IMR-90 (cell line): ENCODE data around the gene MGA. TPM values are rescaled to one million over a fixed set of nuclear protein-coding genes. Genes with fewer than 3 reads are reported as not detected.

Experiments used
- ATAC-seq: fragments of 200-7000 bp; cut with Tn5 transposase; 2 replicates; pipeline ENCODE4 v1.9.1; 2020; ENCODE audit warnings: low read depth, mild to moderate bottlenecking, moderate library complexity
- BruUV-seq: library from RNA; stranded (reverse); fragments of 400-500 nt; replicated peaks from 2 replicates; lab custom pipeline; 2021; lab: Mats Ljungman, UMichigan
- CTCF ChIA-PET: fragments of 300-600 bp; formaldehyde crosslinking; extraction: SDS; loops from one replicate; lab custom pipeline; 2021; ENCODE audit warnings: antibody characterized with exemption; lab: Yijun Ruan, JAX
- POLR2A ChIA-PET: fragments of 300-600 bp; sonication (Branson Sonifier 250); formaldehyde crosslinking; loops from one replicate; lab custom pipeline; 2022; ENCODE audit warnings: antibody characterized with exemption; ENCODE audit not compliant: unreplicated experiment; lab: Charles Lee
- DNase-seq: peaks from one replicate; pipeline ENCODE4 v3.0.0; 2013
- H2AFZ ChIP-seq: replicated peaks from 2 replicates; pipeline ENCODE3; 2013; ENCODE audit warnings: low read length, mild to moderate bottlenecking; ENCODE audit not compliant: poor library complexity
- H2AK5ac ChIP-seq: 2 replicates; pipeline ENCODE4 v1.6.1; 2013; ENCODE audit warnings: low read depth, low read length, inconsistent platforms
- H2AK9ac ChIP-seq: replicated peaks from 2 replicates; pipeline ENCODE3; 2013; ENCODE audit warnings: mild to moderate bottlenecking, low read depth, low read length, moderate library complexity; ENCODE audit not compliant: poor library complexity
- H2BK120ac ChIP-seq: 2 replicates; pipeline ENCODE4 v1.6.1; 2013; ENCODE audit warnings: low read depth, low read length, inconsistent platforms
- H2BK15ac ChIP-seq: 3 replicates; pipeline ENCODE4 v1.6.1; 2013; ENCODE audit warnings: low read depth, low read length, inconsistent platforms
- H2BK20ac ChIP-seq: 2 replicates; pipeline ENCODE4 v1.6.1; 2013; ENCODE audit warnings: low read depth, mild to moderate bottlenecking, inconsistent platforms, low read length, moderate library complexity
- H2BK5ac ChIP-seq: 2 replicates; pipeline ENCODE4 v1.6.1; 2013; ENCODE audit warnings: mild to moderate bottlenecking, low read depth, low read length, inconsistent platforms; ENCODE audit not compliant: poor library complexity, severe bottlenecking
- H3K14ac ChIP-seq: replicated peaks from 2 replicates; pipeline ENCODE4 v1.6.1; 2013; ENCODE audit warnings: low read depth, low read length, inconsistent platforms
- H3K18ac ChIP-seq: 2 replicates; pipeline ENCODE4 v1.6.1; 2013; ENCODE audit warnings: low read depth, low read length, control low read depth
- H3K23ac ChIP-seq: 2 replicates; pipeline ENCODE4 v1.6.1; 2013; ENCODE audit warnings: low read depth, low read length, inconsistent platforms
- H3K27ac ChIP-seq: 2 replicates; pipeline ENCODE4 v1.5.1; 2013; ENCODE audit warnings: mild to moderate bottlenecking, control low read depth, low read length; ENCODE audit not compliant: insufficient read depth
- H3K27me3 ChIP-seq: 2 replicates; pipeline ENCODE4 v1.6.1; 2013; ENCODE audit warnings: low read length; ENCODE audit not compliant: control insufficient read depth, insufficient read depth
- H3K36me3 ChIP-seq: 2 replicates; pipeline ENCODE4 v1.6.1; 2013; ENCODE audit warnings: low read length, mixed read lengths; ENCODE audit not compliant: control insufficient read depth, insufficient read depth
- H3K4ac ChIP-seq: 2 replicates; pipeline ENCODE4 v1.6.1; 2013; ENCODE audit warnings: low read depth, low read length, inconsistent platforms
- H3K4me1 ChIP-seq: 2 replicates; pipeline ENCODE4 v1.6.1; 2013; ENCODE audit warnings: low read length, mixed read lengths; ENCODE audit not compliant: control insufficient read depth, insufficient read depth
- H3K4me2 ChIP-seq: 2 replicates; pipeline ENCODE4 v1.6.1; 2013; ENCODE audit warnings: low read depth, mild to moderate bottlenecking, control low read depth, low read length, moderate library complexity
- H3K4me3 ChIP-seq: 2 replicates; pipeline ENCODE4 v1.5.1; 2013; ENCODE audit warnings: low read depth, mild to moderate bottlenecking, control low read depth, low read length, moderate library complexity; ENCODE audit not compliant: insufficient read depth
- H3K56ac ChIP-seq: 2 replicates; pipeline ENCODE4 v1.6.1; 2013; ENCODE audit warnings: low read length, inconsistent platforms; ENCODE audit not compliant: insufficient read depth; ENCODE audit errors: extremely low read depth
- H3K79me1 ChIP-seq, 2 experiments: 2 replicates each; pipeline ENCODE4 v1.6.1; 2013; ENCODE audit warnings: low read length in 2 of 2, inconsistent platforms in 1 of 2, low read depth in 1 of 2
- H3K9ac ChIP-seq: 2 replicates; pipeline ENCODE4 v1.6.1; 2013; ENCODE audit warnings: low read depth, low read length, control low read depth
- H3K9me1 ChIP-seq: 2 replicates; pipeline ENCODE4 v1.6.1; 2013; ENCODE audit warnings: low read length, inconsistent platforms; ENCODE audit not compliant: insufficient read depth
- H3K9me3 ChIP-seq: 2 replicates; pipeline ENCODE4 v1.6.1; 2013; ENCODE audit warnings: low read length; ENCODE audit not compliant: control insufficient read depth, insufficient read depth
- H4K20me1 ChIP-seq: 2 replicates; pipeline ENCODE4 v1.6.1; 2013; ENCODE audit warnings: low read length, inconsistent platforms; ENCODE audit not compliant: insufficient read depth
- H4K5ac ChIP-seq: 2 replicates; pipeline ENCODE4 v1.6.1; 2013; ENCODE audit warnings: mild to moderate bottlenecking, low read depth, low read length, control low read depth
- H4K8ac ChIP-seq, 2 experiments: 2 replicates each; pipeline ENCODE4 v1.6.1; 2013; ENCODE audit warnings: low read depth in 2 of 2, low read length in 2 of 2, control low read depth in 1 of 2, inconsistent platforms in 1 of 2
- H4K91ac ChIP-seq: 2 replicates; pipeline ENCODE4 v1.6.1; 2013; ENCODE audit warnings: low read depth, low read length, inconsistent platforms; ENCODE audit not compliant: insufficient read depth
- FOS ChIP-seq: fragments of 150-350 bp; IDR thresholded peaks from 2 replicates; pipeline ENCODE4 v1.6.1; 2016; ENCODE audit warnings: low read depth, low read length
- MXI1 ChIP-seq: IDR thresholded peaks from 2 replicates; pipeline ENCODE4 v1.6.1; 2012; ENCODE audit warnings: low read depth, mild to moderate bottlenecking, low read length, moderate library complexity, borderline replicate concordance
- RAD21 ChIP-seq: IDR thresholded peaks from 2 replicates; pipeline ENCODE4 v1.6.1; 2012; ENCODE audit warnings: low read length, improper control_type of control experiment
- RFX5 ChIP-seq: IDR thresholded peaks from 2 replicates; pipeline ENCODE4 v1.8.0; 2012; ENCODE audit warnings: low read depth, mild to moderate bottlenecking, low read length, moderate library complexity
- SMC3 ChIP-seq: fragments of 150-350 bp; IDR thresholded peaks from 2 replicates; pipeline ENCODE4 v1.6.1; 2016; ENCODE audit warnings: low read depth, mild to moderate bottlenecking, antibody characterized with exemption, low read length, moderate library complexity
- WGBS, 2 experiments: methylation state at CpG; one replicate each; pipeline versions ENCODE4 v1.1.5 to v1.1.7; 2013; ENCODE audit warnings: missing lambda C conversion rate in 2 of 2; ENCODE audit not compliant: insufficient read length in 1 of 2; ENCODE audit errors: extremely low coverage in 2 of 2; 5-methylcytosine and 5-hydroxymethylcytosine counted together
- dilution Hi-C: fragments of 300-500 bp; cut with HindIII; formaldehyde crosslinking; loops from one replicate; pipeline ENCODE4 v1.14.3; 2018; ENCODE audit warnings: low sequenced_read_pairs; ENCODE audit not compliant: unreplicated experiment
- in situ Hi-C: fragments of 300-500 bp; cut with MboI; formaldehyde crosslinking; loops from 3 replicates; pipeline ENCODE4 v1.14.3; 2019; ENCODE audit warnings: low sequenced_read_pairs, inconsistent platforms, mixed read lengths
- intact Hi-C: fragments of 100-400 bp; cut with micrococcal nuclease; formaldehyde crosslinking; loops from 2 replicates; pipeline ENCODE4 v1.10.0; 2022
- polyA plus RNA-seq, 3 experiments: library from polyadenylated mRNA; depleted of rRNA; stranded (reverse); fragments of >200 nt; gene quantifications; 2 replicates each; pipeline ENCODE4 v1.2.3, GENCODE V29; 2012; ENCODE audit warnings: low replicate concordance in 1 of 3
- total RNA-seq: library from RNA; depleted of rRNA; stranded (reverse); fragments of >200 nt; gene quantifications from 2 replicates; pipeline ENCODE4 v1.2.3, GENCODE V29; 2012
- TF ChIP-seq, protein P1 (sequence below): conservative IDR thresholded peaks from 2 replicates; pipeline ENCODE4 v1.5.1; 2012; ENCODE audit warnings: mild to moderate bottlenecking, low read depth, low read length, improper control_type of control experiment

The MGA gene
- total and polyA plus RNA-seq, 2 of the 4 experiments (the other 2 are of a cell fraction): 3.2 to 38.0 TPM

GRCh38 chr15:41804361-41804760 is 144.2 kb downstream of the MGA start:
- intact Hi-C loops: no loop called here
- peaks cover 4% of the 10 kb centered on the region for H3K4me1 ChIP-seq
- TF ChIP-seq, protein P1, sequence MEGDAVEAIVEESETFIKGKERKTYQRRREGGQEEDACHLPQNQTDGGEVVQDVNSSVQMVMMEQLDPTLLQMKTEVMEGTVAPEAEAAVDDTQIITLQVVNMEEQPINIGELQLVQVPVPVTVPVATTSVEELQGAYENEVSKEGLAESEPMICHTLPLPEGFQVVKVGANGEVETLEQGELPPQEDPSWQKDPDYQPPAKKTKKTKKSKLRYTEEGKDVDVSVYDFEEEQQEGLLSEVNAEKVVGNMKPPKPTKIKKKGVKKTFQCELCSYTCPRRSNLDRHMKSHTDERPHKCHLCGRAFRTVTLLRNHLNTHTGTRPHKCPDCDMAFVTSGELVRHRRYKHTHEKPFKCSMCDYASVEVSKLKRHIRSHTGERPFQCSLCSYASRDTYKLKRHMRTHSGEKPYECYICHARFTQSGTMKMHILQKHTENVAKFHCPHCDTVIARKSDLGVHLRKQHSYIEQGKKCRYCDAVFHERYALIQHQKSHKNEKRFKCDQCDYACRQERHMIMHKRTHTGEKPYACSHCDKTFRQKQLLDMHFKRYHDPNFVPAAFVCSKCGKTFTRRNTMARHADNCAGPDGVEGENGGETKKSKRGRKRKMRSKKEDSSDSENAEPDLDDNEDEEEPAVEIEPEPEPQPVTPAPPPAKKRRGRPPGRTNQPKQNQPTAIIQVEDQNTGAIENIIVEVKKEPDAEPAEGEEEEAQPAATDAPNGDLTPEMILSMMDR: no peak
- TF ChIP-seq SMC3 (no peak), MXI1 (no peak), FOS (no peak), RFX5 (no peak), RAD21 (no peak)
- in situ Hi-C loops: no loop called here
- H3K4me2 ChIP-seq: no peak overlapping the region
- H2BK20ac ChIP-seq: no peak overlapping the region
- WGBS, 2 experiments: no CpG with 5 or more reads among the region's 2 CpGs
- H4K8ac ChIP-seq: no peak overlapping the region
- no peak overlapping the region for H2AK9ac ChIP-seq
- no peak for ATAC-seq
- no peaks in the 10 kb centered on the region for H3K27me3 ChIP-seq
- BruUV-seq: no TSS peak
- peaks cover 12% of the 10 kb centered on the region for H3K36me3 ChIP-seq
- no peak overlapping the region for H3K27ac ChIP-seq
- CTCF ChIA-PET: no interaction called here
- DNase-seq: no peak
- H2AK5ac ChIP-seq: no peak overlapping the region
- no peak overlapping the region for H4K5ac ChIP-seq
- no peaks in the 10 kb centered on the region for H3K9me3 ChIP-seq
- dilution Hi-C loops: no loop called here
- H3K4ac ChIP-seq: no peak overlapping the region
- H3K56ac ChIP-seq: no peak overlapping the region
- H3K9ac ChIP-seq: no peak overlapping the region
- H2AFZ ChIP-seq: no peak overlapping the region
- H2BK5ac ChIP-seq: no peak overlapping the region
- peaks cover 25% of the 10 kb centered on the region for H3K9me1 ChIP-seq
- no peak overlapping the region for H4K91ac ChIP-seq
- H2BK15ac ChIP-seq: no peak overlapping the region
- H3K23ac ChIP-seq: 0 out of 2 replicates have a peak overlapping the region, but pooled peaks have one; percentile 4
- no peak overlapping the region for H3K14ac ChIP-seq
- peaks cover 33 to 74% of the 10 kb centered on the region in 2 experiments for H3K79me1 ChIP-seq
- no peak overlapping the region for H3K18ac ChIP-seq
- no peak overlapping the region for H3K4me3 ChIP-seq
- POLR2A ChIA-PET: no interaction called here
- no peak overlapping the region for H2BK120ac ChIP-seq
- H4K20me1 ChIP-seq: 0 out of 2 replicates have a peak, but pooled peaks cover 3% of the 10 kb centered on the region
